Adrenal gland (tissue), 12 donors: ENCODE data around the gene MYO1E. TPM values are rescaled to one million over a fixed set of nuclear protein-coding genes. Genes with fewer than 3 reads are reported as not detected.

ENCODE experiments used
- DNase-seq, 7 donors: peaks; one replicate each; pipeline ENCODE4 v3.0.0-alpha.2; 2019 to 2020
- H3K27ac ChIP-seq, 5 donors: fragments of 200-600 bp; sonication (generic) in 4 of 5; 1 replicate in 3 of 5; 2 replicates in 2 of 5; pipeline versions ENCODE4 v1.5.1 to v1.8.0; 2016 to 2020; ENCODE audit warnings: mild to moderate bottlenecking in 1 of 5
- H3K27me3 ChIP-seq: fragments of 200-600 bp; 2 replicates; pipeline ENCODE4 v1.8.0; 2021
- H3K36me3 ChIP-seq, 2 donors: fragments of 200-600 bp; replicated peaks in 1 of 2; 1 replicate in 1 of 2; 2 replicates in 1 of 2; pipeline versions ENCODE4 v1.5.1 to v1.8.0; 2018 to 2022
- H3K4me1 ChIP-seq, 2 donors: fragments of 200-600 bp; replicated peaks in 1 of 2; 1 replicate in 1 of 2; 2 replicates in 1 of 2; pipeline versions ENCODE4 v1.5.1 to v1.8.0; 2018 to 2021
- H3K4me3 ChIP-seq, 4 donors: fragments of 200-600 bp; sonication (generic) in 3 of 4; one replicate each; pipeline ENCODE4 v1.5.1; 2016 to 2018
- H3K9me3 ChIP-seq, 3 donors: fragments of 200-600 bp; sonication (generic) in 1 of 3; replicated peaks in 1 of 3; 1 replicate in 2 of 3; 2 replicates in 1 of 3; pipeline versions ENCODE4 v1.5.1 to v1.8.0; 2016 to 2021
- POLR2A ChIP-seq, 2 donors: fragments of 450-650 bp; IDR thresholded peaks; one replicate each; pipeline ENCODE4 v1.6.1; 2017; ENCODE audit warnings: antibody characterized with exemption in 2 of 2, mild to moderate bottlenecking in 2 of 2, moderate library complexity in 1 of 2
- WGBS, 4 donors: extraction: QIAGEN DNeasy Blood & Tissue Kit in 2 of 4; methylation state at CpG; one replicate each; pipeline versions ENCODE4 v1.1.5 to v1.1.7; 2013 to 2017; 5-methylcytosine and 5-hydroxymethylcytosine counted together
- intact Hi-C, 2 donors: fragments of 100-400 bp; cut with DNase I; formaldehyde crosslinking; loops; one replicate each; pipeline versions ENCODE4 v1.14.1 to v1.15.0; 2022 to 2023
- microRNA counts, 2 donors: library from miRNA; unstranded; fragments of <30 nt; microRNA quantifications; one replicate each; lab custom pipeline; 2016
- microRNA-seq, 3 donors: library from miRNA; unstranded; fragments of <30 nt; microRNA quantifications; one replicate each; pipeline ENCODE4, GENCODE V29; 2017 to 2020
- polyA plus RNA-seq, 3 donors: library from polyadenylated mRNA; stranded (reverse); fragments of 200-250 nt in 2 of 3; fragments of 350-450 nt in 1 of 3; fragmentation: Illumina TruSeq in 1 of 3; extraction: RNeasy Lipid Tissue Mini Kit (QIAGEN cat#74804) in 1 of 3; gene quantifications; one replicate each; pipeline ENCODE4 v1.2.3, GENCODE V29; 2013 to 2014
- small RNA-seq, 2 donors: library from RNA; depleted of rRNA; stranded (forward); fragments of <200 nt; gene quantifications; one replicate each; pipeline ENCODE3, GENCODE V24; 2016
- total RNA-seq, 9 donors: library from RNA; depleted of rRNA in 4 of 9; stranded (reverse); fragments of >200 nt in 4 of 9; fragments of 120-200 nt in 1 of 9; fragmentation: NEBNext Ultra II Directional in 1 of 9; extraction: Animal tissue kit (Norgen Biotek cat#: 25700) in 1 of 9; gene quantifications; one replicate each; pipeline versions ENCODE4 v1.1.0 to v1.2.4, GENCODE V29; 2013 to 2023
- TF ChIP-seq, protein P1 (sequence below), 6 experiments: fragments of 450-650 bp in 4 of 6; fragments of 200-600 bp in 2 of 6; sonication (generic) in 1 of 6; IDR thresholded peaks; 1 replicate in 5 of 6; 2 replicates in 1 of 6; pipeline versions ENCODE4 v1.5.1 to v1.8.0; 2016 to 2021; ENCODE audit warnings: antibody characterized with exemption in 6 of 6, mild to moderate bottlenecking in 2 of 6, moderate library complexity in 1 of 6
- donor health status: healthy with polysubstance abuse.
- donor health status: Bipolar disorder and iron deficiency.
- donor health status: DM: yes; HTN: yes; CAD: no.
- donor health status: DM: no; HTN: no; CAD: no.
- donor health status: DM: no; HTN: no; CAD: no.
- donor health status: DM: yes; HTN: yes; CAD: no.

Gene MYO1E
- total and polyA plus RNA-seq, 12 donors: 11.9 to 50.8 (median 26.0) TPM

- intact Hi-C loops: no loop called here
- H3K27me3 ChIP-seq: no peaks in the 10 kb centered on the region
- peaks cover 0 to 50% of the 10 kb centered on the region in 2 donors for H3K36me3 ChIP-seq
- no peak for DNase-seq
- no peaks in the 10 kb centered on the region for H3K9me3 ChIP-seq
- H3K27ac ChIP-seq: no peak overlapping the region
- H3K4me3 ChIP-seq: no peak overlapping the region
- TF ChIP-seq, protein P1, sequence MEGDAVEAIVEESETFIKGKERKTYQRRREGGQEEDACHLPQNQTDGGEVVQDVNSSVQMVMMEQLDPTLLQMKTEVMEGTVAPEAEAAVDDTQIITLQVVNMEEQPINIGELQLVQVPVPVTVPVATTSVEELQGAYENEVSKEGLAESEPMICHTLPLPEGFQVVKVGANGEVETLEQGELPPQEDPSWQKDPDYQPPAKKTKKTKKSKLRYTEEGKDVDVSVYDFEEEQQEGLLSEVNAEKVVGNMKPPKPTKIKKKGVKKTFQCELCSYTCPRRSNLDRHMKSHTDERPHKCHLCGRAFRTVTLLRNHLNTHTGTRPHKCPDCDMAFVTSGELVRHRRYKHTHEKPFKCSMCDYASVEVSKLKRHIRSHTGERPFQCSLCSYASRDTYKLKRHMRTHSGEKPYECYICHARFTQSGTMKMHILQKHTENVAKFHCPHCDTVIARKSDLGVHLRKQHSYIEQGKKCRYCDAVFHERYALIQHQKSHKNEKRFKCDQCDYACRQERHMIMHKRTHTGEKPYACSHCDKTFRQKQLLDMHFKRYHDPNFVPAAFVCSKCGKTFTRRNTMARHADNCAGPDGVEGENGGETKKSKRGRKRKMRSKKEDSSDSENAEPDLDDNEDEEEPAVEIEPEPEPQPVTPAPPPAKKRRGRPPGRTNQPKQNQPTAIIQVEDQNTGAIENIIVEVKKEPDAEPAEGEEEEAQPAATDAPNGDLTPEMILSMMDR (IDR thresholded peaks at IDR 0.05): no peak
- no peak for TF ChIP-seq POLR2A (IDR thresholded peaks at IDR 0.05)
- no peaks in the 10 kb centered on the region for H3K4me1 ChIP-seq
- 83 to 86% (median 86%) methylated on average over 3 of the region's 3 CpGs for WGBS, 4 donors
These were observed 276.2 kb downstream of the MYO1E start for GRCh38 chr15:59096429-59096828.

DNA sequence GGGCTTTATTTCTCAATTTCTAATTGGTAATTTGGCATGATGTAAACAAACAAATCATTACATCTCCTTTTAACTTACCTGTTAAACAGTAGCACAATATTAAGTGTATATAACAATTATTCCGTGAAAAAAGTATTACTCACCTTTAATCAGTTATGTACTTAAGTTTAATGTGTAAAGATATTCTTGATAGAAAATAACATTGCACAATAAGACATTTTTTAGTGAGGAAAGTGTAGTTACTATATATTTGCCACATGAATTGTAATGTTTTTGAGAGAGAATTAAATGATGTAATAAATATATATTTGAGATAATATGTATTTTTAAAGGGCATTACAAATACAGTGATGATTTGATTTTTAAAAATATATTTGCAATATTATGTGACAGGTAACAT lies 278.6 kb downstream of the MYO1E start:
- TF ChIP-seq, protein P1 (IDR thresholded peaks at IDR 0.05): no peak
- TF ChIP-seq POLR2A (IDR thresholded peaks at IDR 0.05): no peak
- H3K36me3 ChIP-seq: peaks cover 0 to 68% of the 10 kb centered on the region in 2 donors
- 85 to 94% (median 90%) methylated on average over 1 of the region's 1 CpG for WGBS, 4 donors
- H3K4me1 ChIP-seq: no peaks in the 10 kb centered on the region
- H3K4me3 ChIP-seq: no peak overlapping the region
- intact Hi-C loops: no loop called here
- no peaks in the 10 kb centered on the region for H3K9me3 ChIP-seq
- H3K27ac ChIP-seq: no peak overlapping the region
- no peaks in the 10 kb centered on the region for H3K27me3 ChIP-seq
- DNase-seq: no peak

GRCh38 chr15:59087731-59088130 lies 284.9 kb downstream of the MYO1E start:
- no peak for DNase-seq
- TF ChIP-seq POLR2A (IDR thresholded peaks at IDR 0.05): no peak
- TF ChIP-seq, protein P1 (IDR thresholded peaks at IDR 0.05): no peak
- H3K27ac ChIP-seq: no peak overlapping the region
- WGBS, 4 donors: 92 to 100% (median 96%) methylated on average over 2 of the region's 2 CpGs
- no peak overlapping the region for H3K4me3 ChIP-seq
- H3K4me1 ChIP-seq: no peaks in the 10 kb centered on the region
- no peaks in the 10 kb centered on the region for H3K9me3 ChIP-seq
- intact Hi-C loops: no loop called here
- H3K27me3 ChIP-seq: no peaks in the 10 kb centered on the region
- peaks cover 0 to 53% of the 10 kb centered on the region in 2 donors for H3K36me3 ChIP-seq

MicroRNAs encoded within 50 kb of the gene (microRNA counts, 767-probe panel; counts per million panel counts)
- microRNA hsa-miR-2116-5p (lab: Ali Mortazavi, UCI): 0 counts per million in 2 donors

Small RNA genes within 50 kb of the gene (microRNA-seq; reads per million reads assigned to microRNA genes)
- gene MIR2116: 0.76 to 3.1 (median 1.4) reads per million in 3 donors

Small RNA genes within 50 kb of the gene (small RNA-seq; reads per million reads assigned to genes)
- 0.08 to 0.12 reads per million in 2 donors for gene MIR2116
- 0 reads per million in 2 donors for gene RF00019
- 0 reads per million in 2 donors for gene RNU4-80P
- 0 reads per million in 2 donors for gene RNU6-212P

Other genes with a start within 250 kb of the MYO1E start
- gene LDHAL6B, start 166.0 kb downstream of the MYO1E start, total RNA-seq: not detected
- gene LDHAL6B, start 166.0 kb downstream of the MYO1E start, polyA plus RNA-seq: not detected
- under 1 TPM in 5 of 9 donors, not detected in 4; 0.08 to 0.96 (median 0.29) TPM for gene FAM81A, start 65.3 kb upstream of the MYO1E start, total RNA-seq
- gene FAM81A, start 65.3 kb upstream of the MYO1E start, polyA plus RNA-seq: under 1 TPM; 0.16 to 0.31 (median 0.27) TPM
- gene GCNT3, start 238.9 kb upstream of the MYO1E start, total RNA-seq: 10 to 100 TPM in 1 of 9 donors, 1 to 10 TPM in 2, under 1 TPM in 5, not detected in 1; 0.09 to 14.1 (median 0.83) TPM
- 1 to 10 TPM in 1 of 3 donors, under 1 TPM in 2; 0.03 to 5.4 (median 0.08) TPM for gene GCNT3, start 238.9 kb upstream of the MYO1E start, polyA plus RNA-seq